HG02938 (cell line): Measurements from ENCODE around the gene HOATZ.

Experiments used
- ATAC-seq: cut with Tn5 transposase; IDR thresholded peaks from one replicate; pipeline ENCODE4 v1.9.1; 2021; ENCODE audit warnings: mild to moderate bottlenecking, moderate library complexity; ENCODE audit not compliant: unreplicated experiment

Gene HOATZ

GRCh38 chr11:111514216-111515031 is at the start of gene HOATZ:
Gene HOATZ, plus strand, starts transcription at chr11:111514778. Its CDS starts 7 bp downstream, at chr11:111514785.
- no peak for ATAC-seq

GRCh38 chr11:111465400-111465799 is 49.2 kb upstream of the HOATZ start:
- no peak for ATAC-seq

GRCh38 chr11:111466615-111467014 is 48.0 kb upstream of the HOATZ start:
- no peak for ATAC-seq

GRCh38 chr11:111469200-111469599 is 45.4 kb upstream of the HOATZ start:
- no peak for ATAC-seq

- no peak for ATAC-seq
These were observed 42.4 kb upstream of the HOATZ start for GRCh38 chr11:111472228-111472627.

GRCh38 chr11:111474432-111474831 is 40.1 kb upstream of the HOATZ start:
- ATAC-seq: no peak

- ATAC-seq: no peak
These were observed 38.2 kb upstream of the HOATZ start for GRCh38 chr11:111476366-111476765.

GRCh38 chr11:111476956-111477355 is 37.6 kb upstream of the HOATZ start:
- ATAC-seq: no peak

GRCh38 chr11:111477898-111478297 is 36.7 kb upstream of the HOATZ start:
- no peak for ATAC-seq

GRCh38 chr11:111479666-111480065 is 34.9 kb upstream of the HOATZ start:
- ATAC-seq: no peak

GRCh38 chr11:111483431-111483830 is 31.1 kb upstream of the HOATZ start:
- no peak for ATAC-seq

- no peak for ATAC-seq
These were observed 24.1 kb upstream of the HOATZ start for GRCh38 chr11:111490496-111490895.

GRCh38 chr11:111494040-111494439 is 20.5 kb upstream of the HOATZ start:
- ATAC-seq: no peak

- no peak for ATAC-seq
These were observed 15.1 kb upstream of the HOATZ start for GRCh38 chr11:111499483-111499882.

- no peak for ATAC-seq
These were observed 14.1 kb upstream of the HOATZ start for GRCh38 chr11:111500481-111500880.

- ATAC-seq: no peak
These were observed 12.0 kb upstream of the HOATZ start for GRCh38 chr11:111502611-111503010.

- ATAC-seq: no peak
These were observed 4.3 kb upstream of the HOATZ start for GRCh38 chr11:111510311-111510710.

- no peak for ATAC-seq
These were observed 2.0 kb upstream of the HOATZ start, which contains the start of gene BTG4 for GRCh38 chr11:111512296-111513239. Gene BTG4, minus strand, starts transcription at chr11:111512386. Its CDS starts 13,610 bp downstream, at chr11:111498776.

GRCh38 chr11:111513240-111513605 is 1.4 kb upstream of the HOATZ start:
- ATAC-seq: no peak

- ATAC-seq: no peak
These were observed 1.0 kb downstream of the HOATZ start for GRCh38 chr11:111515591-111515990.

- no peak for ATAC-seq
These were observed 4.1 kb downstream of the HOATZ start for GRCh38 chr11:111518668-111519067.

GRCh38 chr11:111520560-111520959 is 6.0 kb downstream of the HOATZ start:
- no peak for ATAC-seq
